Endothelial cell of hepatic sinusoid (primary cell): ENCODE data around the gene RUNX1.

Source experiments
- in situ Hi-C: cut with HindIII; loops from 2 replicates; pipeline ENCODE4 v1.10.0; 2017; ENCODE audit warnings: low sequenced_read_pairs

Gene RUNX1

GRCh38 chr21:34887105-34887442 is 162.0 kb downstream of the RUNX1 start:
- in situ Hi-C loops = loop anchor here (5.0 to 25.0 kb wide), 2 partner anchors 80 to 325 kb away; no protein-coding TSS in a partner anchor

- in situ Hi-C loops = loop anchor here (5.0 to 25.0 kb wide), 2 partner anchors 79 to 326 kb away; no protein-coding TSS in a partner anchor
Measured at GRCh38 chr21:34886240-34887104, 162.6 kb downstream of the RUNX1 start.

GRCh38 chr21:34885626-34886239 is 163.4 kb downstream of the RUNX1 start:
- in situ Hi-C loops = loop anchor here (5.0 to 25.0 kb wide), 2 partner anchors 78 to 327 kb away; no protein-coding TSS in a partner anchor

GRCh38 chr21:34885125-34885524 is 164.0 kb downstream of the RUNX1 start:
- in situ Hi-C loops = loop anchor here (5.0 to 25.0 kb wide), 2 partner anchors 78 to 327 kb away; no protein-coding TSS in a partner anchor

GRCh38 chr21:34884346-34884929 is 164.7 kb downstream of the RUNX1 start:
- in situ Hi-C loops = loop anchor here (25.0 kb wide), 1 partner anchor 328 kb away; no protein-coding TSS in a partner anchor

- in situ Hi-C loops = loop anchor here (25.0 kb wide), 1 partner anchor 329 kb away; no protein-coding TSS in a partner anchor
Measured at GRCh38 chr21:34883491-34884271, 165.4 kb downstream of the RUNX1 start.

- in situ Hi-C loops = loop anchor here (25.0 kb wide), 1 partner anchor 330 kb away; no protein-coding TSS in a partner anchor
Measured at GRCh38 chr21:34882719-34883131, 166.4 kb downstream of the RUNX1 start.

- in situ Hi-C loops = loop anchor here (25.0 kb wide), 1 partner anchor 330 kb away; no protein-coding TSS in a partner anchor
Measured at GRCh38 chr21:34881839-34882371, 167.2 kb downstream of the RUNX1 start.

- in situ Hi-C loops = loop anchor here (25.0 kb wide), 1 partner anchor 331 kb away; no protein-coding TSS in a partner anchor
Measured at GRCh38 chr21:34881421-34881820, 167.7 kb downstream of the RUNX1 start.

GRCh38 chr21:34880401-34880800 is 168.7 kb downstream of the RUNX1 start:
- in situ Hi-C loops = loop anchor here (25.0 kb wide), 1 partner anchor 332 kb away; no protein-coding TSS in a partner anchor

- in situ Hi-C loops = loop anchor here (25.0 kb wide), 1 partner anchor 333 kb away; no protein-coding TSS in a partner anchor
Measured at GRCh38 chr21:34878940-34879339, 170.2 kb downstream of the RUNX1 start.

GRCh38 chr21:34878501-34878900 is 170.6 kb downstream of the RUNX1 start:
- in situ Hi-C loops = loop anchor here (25.0 kb wide), 1 partner anchor 334 kb away; no protein-coding TSS in a partner anchor

GRCh38 chr21:34877485-34878128 is 171.5 kb downstream of the RUNX1 start:
- in situ Hi-C loops = loop anchor here (25.0 kb wide), 1 partner anchor 335 kb away; no protein-coding TSS in a partner anchor

- in situ Hi-C loops = loop anchor here (25.0 kb wide), 1 partner anchor 336 kb away; no protein-coding TSS in a partner anchor
Measured at GRCh38 chr21:34875830-34876229, 173.3 kb downstream of the RUNX1 start.

GRCh38 chr21:34874684-34875513 is 174.2 kb downstream of the RUNX1 start:
- in situ Hi-C loops = loop anchor here (25.0 kb wide), 1 partner anchor 337 kb away; no protein-coding TSS in a partner anchor

GRCh38 chr21:34871026-34871908 is 177.8 kb downstream of the RUNX1 start:
- in situ Hi-C loops = no loop called here

- in situ Hi-C loops = no loop called here
Measured at GRCh38 chr21:34870246-34870645, 178.9 kb downstream of the RUNX1 start.
